Right ventricle myocardium superior (tissue), 1 donor: Measurements from ENCODE around the gene LDAF1. TPM values are rescaled to one million over a fixed set of nuclear protein-coding genes. Genes with fewer than 3 reads are reported as not detected.
"Not testable (repeated sequence)": the region's sequence is repeated elsewhere in the genome, so short reads cannot be mapped to it uniquely, and the experiment has no call there.

ENCODE experiments used
- ATAC-seq: fragments of 200-7000 bp; cut with Tn5 transposase; one replicate; pipeline ENCODE4 v1.9.1; 2020; ENCODE audit warnings: mild to moderate bottlenecking; ENCODE audit not compliant: poor library complexity
- DNase-seq: peaks from one replicate; pipeline ENCODE4 v3.0.0-alpha.2; 2020
- intact Hi-C: fragments of 100-400 bp; cut with DNase I; formaldehyde crosslinking; loops from one replicate; pipeline ENCODE4 v1.11.2; 2022
- total RNA-seq: library from RNA; stranded (reverse); fragmentation: NEBNext Ultra II Directional; extraction: Animal tissue kit (Norgen Biotek cat#: 25700); gene quantifications from one replicate; pipeline ENCODE4 v1.2.1, GENCODE V29; 2021
- donor health status: DM: no; HTN: yes; CAD: no; lungs with severe emphysema.

LDAF1 gene
- total RNA-seq, 1 donor from 2014 or later, result 148 TPM

DNA sequence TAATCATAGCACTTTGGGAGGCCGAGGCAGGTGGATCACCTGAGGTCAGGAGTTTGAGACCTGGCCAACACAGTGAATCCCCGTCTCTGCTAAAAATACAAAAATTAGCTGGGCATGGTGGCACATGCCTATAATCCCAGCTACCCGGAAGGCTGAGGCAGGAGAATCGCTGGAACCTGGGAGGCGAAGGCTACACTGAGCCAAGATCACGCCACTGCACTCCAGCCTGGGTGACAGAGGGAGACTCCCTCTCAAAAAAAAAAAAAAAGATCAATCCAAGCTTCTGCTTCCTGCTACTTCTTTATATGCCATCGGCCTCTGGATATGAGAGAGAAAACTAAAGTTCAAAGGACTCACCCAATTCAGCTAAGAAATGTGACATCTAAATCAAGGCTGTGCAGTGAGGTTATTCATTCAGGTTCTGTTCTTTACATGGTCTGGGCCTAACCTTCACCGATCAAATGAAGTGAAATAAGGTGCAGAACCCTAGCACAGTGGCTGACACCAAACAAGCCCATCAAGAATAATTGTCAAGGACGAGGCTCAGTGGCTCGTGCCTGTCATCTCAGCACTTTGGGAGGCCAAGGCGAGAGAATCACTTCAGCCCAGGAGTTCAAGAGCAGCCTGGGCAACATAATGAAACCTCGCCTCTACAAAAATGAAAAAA is 27.3 kb downstream of the LDAF1 start:
- DNase-seq, result no peak
- intact Hi-C loops, result loop anchor here (10.0 kb wide), 1 partner anchor 369 kb away; no protein-coding TSS in a partner anchor
- no peak for ATAC-seq

DNA sequence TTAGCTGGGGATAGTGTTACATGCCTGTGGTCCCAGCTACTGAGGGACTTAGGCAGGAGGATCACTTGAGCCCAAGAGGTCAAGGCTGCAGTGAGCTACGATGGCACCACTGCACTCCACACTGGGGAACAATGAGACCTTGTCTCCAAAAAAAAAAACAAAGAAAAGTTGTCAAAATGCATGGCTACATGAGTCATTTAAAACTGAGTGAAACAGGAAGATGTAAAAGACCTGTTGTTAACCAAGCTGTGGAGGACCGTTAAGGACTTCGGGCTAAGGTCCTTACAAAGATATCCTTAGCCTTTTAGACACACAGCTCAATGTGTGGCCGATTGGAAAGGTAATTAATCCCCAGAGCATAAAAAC is 27.8 kb downstream of the LDAF1 start:
- intact Hi-C loops, result loop anchor here (10.0 kb wide), 1 partner anchor 368 kb away; no protein-coding TSS in a partner anchor
- DNase-seq (no peak), ATAC-seq (no peak)

DNA sequence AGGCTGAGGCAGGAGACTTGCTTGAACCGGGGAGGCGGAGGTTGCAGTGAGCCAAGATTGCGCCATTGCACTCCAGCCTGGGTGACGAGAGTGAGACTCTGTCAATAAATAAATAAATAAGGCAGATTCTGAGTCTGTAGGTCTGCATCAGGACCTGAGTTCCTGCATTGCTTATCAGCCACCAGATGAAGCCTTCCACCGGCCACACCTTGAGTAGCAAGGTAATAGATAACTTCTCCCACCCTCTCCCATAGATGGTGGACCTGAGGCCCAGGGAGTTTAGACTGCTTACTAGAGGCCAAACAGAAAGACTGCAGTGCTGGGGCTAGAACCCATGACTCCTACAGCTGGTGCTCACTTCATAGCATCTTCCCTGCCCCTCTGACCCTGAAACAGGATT is 30.8 kb downstream of the LDAF1 start:
- ATAC-seq (no peak), DNase-seq (no peak)
- intact Hi-C loops, result loop anchor here (2.0 to 10.0 kb wide), 2 partner anchors 111 to 365 kb away; no protein-coding TSS in a partner anchor

DNA sequence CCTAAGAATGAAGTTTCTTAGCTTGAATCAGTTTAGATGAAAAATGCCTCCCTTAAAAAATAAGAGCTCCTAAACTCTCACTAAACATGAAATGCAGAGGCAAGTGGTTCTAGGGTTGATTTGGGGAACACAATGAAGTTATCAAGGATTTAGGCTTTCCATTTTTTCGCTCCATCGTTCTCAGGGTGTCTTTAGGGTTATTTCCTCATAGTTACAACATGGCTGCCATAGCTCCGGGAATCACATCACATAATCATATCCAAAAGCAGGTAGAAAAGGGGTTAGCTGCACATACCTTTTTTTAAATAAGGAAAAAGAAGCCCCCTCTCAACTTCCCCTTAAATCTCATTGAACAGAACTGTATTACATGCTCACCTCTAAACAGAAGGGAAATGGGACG is 31.5 kb downstream of the LDAF1 start:
- intact Hi-C loops, result no loop called here
- DNase-seq (no peak), ATAC-seq (no peak)

DNA sequence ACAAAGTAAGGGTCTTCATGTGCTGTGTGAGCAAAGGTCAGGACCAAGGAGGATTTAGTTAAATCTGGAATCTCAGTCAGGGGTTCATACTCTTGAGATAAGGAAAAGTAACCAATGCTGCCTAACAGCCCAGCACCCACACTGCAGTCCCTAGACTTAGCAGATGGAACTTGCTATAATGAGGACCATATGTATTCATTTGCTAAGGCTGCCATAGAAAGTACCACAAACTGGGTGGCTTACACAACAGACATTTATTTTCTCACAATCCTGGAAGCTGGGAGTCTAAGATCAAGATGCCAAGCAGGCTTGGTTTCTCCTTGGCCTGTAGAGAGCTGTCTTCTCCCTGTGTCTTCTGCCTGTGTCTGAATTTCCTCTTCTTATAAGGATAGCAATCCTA is 32.1 kb downstream of the LDAF1 start:
- no peak for DNase-seq
- no peak for ATAC-seq
- intact Hi-C loops, result no loop called here

DNA sequence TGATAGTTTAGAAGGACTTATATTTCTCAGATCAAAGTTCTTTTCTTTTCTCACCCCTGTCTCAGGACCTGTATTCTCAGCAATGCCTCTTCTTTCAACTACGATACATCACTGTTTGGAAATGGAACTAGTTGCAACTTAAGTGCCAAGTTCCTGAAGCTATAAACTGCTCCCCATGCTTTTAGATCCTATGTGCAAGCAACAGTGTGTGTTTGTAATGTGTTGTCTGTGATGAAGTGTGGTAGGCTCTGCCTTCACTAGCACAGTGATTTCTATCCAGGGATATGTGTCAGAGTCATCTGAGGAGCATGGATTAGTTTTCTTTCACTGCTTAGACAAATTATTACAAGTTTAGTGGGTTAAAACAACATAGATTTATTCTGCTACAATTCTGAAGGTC is 34.5 kb downstream of the LDAF1 start:
- ATAC-seq (no peak), DNase-seq (no peak)
- intact Hi-C loops, result no loop called here

DNA sequence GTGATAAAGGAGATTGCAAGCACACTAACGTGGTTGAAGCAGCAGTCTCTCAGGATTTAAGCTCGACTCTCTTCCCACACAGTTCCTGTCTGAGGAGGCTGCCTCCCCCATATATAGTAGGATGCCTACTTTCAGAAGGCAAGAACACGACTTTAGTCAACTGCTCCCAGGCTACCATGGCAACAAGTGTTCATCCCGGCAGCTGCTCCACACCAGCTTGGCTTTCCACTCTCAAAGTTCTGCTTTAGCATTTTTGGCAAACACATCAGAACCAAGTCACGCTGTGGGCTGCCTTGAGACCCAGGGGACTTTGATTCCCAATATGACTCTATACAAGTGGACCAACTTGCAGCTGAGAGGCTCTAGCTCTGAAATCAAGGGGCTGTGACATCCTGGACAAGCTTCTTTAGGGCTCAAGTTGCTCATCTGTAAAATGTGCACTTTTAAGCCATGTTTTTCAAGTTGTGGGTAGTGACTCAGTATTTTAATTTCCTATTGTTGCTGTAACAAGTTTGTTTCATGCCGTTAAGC is 36.4 kb downstream of the LDAF1 start:
- intact Hi-C loops, result no loop called here
- no peak for ATAC-seq
- DNase-seq, result no peak

DNA sequence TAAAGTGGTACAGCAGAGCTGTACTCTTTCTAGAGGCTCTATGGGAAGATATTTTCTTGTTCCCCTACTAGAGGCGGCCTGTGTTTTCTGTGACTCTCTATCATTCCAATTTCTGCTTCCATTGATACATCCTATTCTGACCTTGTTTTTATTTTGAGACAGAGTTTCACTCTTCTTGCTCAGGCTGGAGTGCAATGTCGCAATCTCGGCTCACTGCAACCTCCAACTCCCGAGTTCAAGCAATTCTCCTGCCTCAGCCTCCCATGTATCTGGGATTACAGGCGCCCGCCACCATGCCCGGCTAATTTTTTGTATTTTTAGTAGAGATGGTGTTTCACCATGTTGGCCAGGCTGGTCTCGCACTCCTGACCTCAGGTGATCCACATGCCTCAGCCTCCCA is 36.9 kb downstream of the LDAF1 start:
- intact Hi-C loops, ATAC-seq, DNase-seq: not testable (repeated sequence)

DNA sequence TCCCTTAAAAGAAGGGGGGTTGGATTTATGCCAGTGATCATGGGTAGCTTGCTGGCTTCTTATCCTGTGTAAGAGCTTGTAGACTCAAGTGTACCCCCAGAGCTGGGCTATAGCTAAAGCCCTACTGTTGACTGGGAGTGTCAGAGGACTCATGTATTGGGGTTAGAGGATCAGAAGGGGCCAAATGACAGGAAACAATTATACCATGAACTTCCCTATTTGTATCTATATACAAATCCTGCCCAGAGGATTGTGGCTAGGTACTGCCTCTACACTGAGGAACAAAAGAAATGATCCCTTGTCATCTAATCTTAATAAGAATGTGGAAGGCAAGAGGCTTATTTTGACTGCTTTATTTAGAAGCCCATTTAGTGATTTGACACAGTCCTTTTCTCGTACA is 38.6 kb downstream of the LDAF1 start:
- intact Hi-C loops, result no loop called here
- ATAC-seq, result no peak

DNA sequence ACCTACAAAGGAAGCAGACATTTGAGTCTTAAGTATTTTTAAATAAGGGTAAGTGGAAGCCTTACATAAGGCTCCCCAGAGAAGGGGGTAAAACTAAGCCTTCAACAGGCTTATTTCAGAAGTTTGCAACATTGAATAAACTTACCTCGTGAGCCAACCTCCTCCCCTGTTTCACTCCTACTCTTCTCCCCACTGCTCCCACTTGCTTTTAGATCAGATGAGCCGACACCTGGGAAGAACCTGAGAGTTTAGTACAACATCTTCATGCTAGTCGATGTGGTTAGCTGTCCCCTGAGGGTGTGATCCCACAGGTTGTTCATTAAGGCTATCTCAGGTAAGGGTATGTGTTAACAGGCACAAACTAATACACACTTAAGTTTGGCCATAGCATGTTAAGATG is 39.1 kb downstream of the LDAF1 start:
- ATAC-seq (no peak), DNase-seq (no peak)
- intact Hi-C loops, result no loop called here

More for the DNA sequence above, 38.6 kb downstream of the LDAF1 start:
- no peak for DNase-seq

DNA sequence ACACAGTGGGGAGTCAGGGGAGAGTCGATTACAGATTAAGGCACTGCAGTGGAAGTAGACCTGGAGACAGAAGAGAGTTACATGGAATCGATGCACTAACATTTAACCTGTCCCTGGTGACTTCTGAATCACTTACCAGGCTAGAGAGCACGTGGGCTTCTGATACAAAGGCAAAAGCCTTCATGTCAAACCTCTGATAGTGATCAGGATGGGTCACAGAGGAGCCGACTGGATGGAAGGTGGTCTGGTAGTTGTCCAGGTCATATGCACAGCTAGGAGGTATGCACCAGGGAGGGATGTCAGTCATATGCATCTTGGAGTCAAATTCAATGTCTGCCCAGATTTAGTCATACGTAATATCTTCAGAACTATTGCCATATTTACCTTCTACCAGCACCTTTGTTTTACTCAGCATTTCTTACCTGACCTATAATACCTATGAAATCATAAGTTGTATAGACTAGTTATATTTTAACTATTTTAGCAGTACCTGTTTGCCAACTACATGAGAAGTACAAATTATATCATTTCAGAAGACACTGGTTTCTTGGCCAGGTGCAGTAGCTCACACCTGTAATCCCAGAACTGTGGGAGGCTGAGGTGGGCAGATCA is 41.2 kb downstream of the LDAF1 start:
- ATAC-seq (no peak), DNase-seq (no peak)
- intact Hi-C loops, result no loop called here

DNA sequence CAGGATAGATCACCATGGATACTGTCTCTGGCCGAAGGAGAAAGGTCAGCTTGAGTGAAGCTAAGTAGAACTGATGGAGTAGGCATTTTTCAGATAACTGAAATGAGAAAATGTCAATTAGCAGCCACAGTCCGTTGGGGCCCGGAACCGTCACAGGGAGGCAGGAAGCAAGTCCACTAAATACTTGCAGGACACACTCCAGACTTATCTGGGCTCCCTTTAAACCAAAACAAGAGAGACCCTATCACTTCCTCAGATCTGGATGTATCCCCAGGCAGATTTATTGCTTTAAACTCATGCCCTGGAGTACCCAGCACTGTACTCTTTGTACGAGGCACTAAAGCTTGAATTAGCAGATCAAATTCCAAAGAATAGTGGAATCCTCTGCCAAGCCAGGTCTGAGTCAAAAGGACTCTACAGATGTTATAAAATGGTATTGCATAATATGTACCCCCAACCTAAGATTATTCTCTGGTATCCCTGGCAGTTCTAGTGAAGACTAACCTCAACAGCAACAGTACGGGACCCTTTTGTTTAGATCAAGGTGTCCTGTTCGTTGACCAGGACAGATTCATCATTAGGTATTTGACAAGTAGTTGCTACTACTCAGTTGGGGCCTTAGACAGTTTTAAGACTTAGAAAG is 44.8 kb downstream of the LDAF1 start:
- DNase-seq (no peak), ATAC-seq (no peak)
- intact Hi-C loops, result no loop called here

DNA sequence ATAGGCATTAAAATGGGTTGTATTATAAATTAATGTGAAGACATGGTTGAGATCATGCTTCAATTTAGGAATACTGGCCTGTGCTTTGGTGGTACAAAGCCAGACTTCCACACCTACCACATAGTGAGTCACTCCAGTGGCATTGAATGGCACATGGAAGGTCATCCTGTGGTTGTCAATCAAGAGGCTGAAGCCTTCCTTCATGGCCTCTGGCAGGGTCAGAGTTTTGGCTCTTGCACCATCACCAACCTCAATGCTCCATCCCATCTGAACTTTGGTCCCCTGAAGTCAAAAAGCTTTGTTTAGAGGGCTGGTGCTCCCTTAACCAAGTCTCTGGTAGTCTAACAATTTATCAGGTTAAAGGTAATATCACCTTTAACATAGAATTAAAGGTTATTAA is 46.8 kb downstream of the LDAF1 start:
- ATAC-seq (no peak), DNase-seq (no peak)
- intact Hi-C loops, result no loop called here

DNA sequence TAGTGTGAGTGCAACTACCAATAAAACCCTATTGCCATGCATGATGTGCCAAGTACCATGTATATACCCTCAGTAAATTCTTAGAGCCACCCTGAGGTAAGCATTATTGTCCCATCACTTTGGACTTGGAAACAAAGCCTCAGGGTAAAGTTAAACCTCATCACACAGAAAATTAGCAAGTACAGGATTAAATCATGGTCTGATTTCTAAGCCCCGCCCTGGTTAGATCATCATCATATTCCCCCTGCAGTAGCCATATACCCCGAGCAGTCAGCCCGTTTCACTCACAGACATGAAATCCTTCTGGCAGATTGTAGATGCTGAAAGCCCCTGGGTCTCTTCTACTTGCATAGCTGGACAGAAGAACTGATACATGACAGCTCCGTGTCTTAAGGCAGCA is 48.1 kb downstream of the LDAF1 start:
- ATAC-seq (no peak), DNase-seq (no peak)
- intact Hi-C loops, result no loop called here

DNA sequence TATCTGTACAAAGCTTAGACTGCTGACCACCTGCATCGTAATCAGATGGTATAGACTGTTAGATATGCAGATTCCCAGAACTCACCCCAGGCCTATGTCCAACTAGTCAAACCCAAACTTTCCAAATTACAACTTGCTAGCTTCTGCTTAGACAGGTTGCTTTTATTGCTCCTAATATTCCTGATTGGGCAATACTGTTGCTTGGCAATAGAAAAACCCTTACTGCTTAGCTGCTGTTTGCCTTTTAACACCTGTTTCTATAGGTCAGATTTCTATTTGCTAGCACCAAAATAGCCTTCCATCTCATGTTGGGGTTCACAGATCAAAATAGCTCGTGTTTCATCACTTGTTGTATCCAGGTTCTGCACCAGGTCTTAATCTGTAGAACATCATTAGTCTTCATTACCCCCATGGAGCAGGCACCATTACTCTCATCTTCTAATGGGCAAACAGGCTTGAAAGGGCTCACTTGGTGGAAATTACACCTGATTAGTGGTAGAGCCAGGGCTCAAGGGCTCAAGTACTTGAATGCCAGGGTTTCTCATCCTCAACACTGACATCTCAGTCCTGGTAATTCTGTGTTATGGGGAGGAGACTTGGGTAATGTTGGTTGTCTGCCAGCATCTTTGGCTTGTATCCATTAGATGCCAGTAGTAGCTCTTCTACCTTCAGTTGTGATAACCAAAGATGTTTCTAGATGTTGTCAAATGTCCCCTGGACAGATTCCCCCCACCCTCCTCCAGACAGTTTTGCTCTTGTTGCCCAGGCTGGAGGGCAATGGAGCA is 50.2 kb downstream of the LDAF1 start:
- ATAC-seq (no peak), DNase-seq (no peak)
- intact Hi-C loops, result no loop called here

DNA sequence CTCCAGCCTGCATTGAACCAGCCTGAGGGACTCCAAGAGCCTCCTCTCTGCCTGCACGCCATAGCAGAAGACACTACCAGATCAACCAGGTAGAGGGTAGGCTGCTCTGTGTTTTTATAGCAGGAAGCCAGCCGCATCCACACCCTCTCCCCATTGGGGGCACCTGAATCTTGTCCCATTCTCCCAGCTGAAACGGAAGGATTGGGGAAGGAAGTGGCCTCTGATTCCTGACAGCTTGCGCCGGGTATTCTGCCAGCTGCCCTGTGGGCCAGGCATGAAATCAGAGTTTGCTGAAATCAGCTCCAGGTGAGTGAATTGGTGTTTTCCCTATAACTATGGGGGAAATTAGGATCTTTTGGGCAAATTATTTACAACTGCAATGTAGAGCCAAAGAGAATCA is 53.0 kb downstream of the LDAF1 start, which contains the start of gene ZP2:
ZP2 (minus strand) TSS at position 89 of the 400 bp plus-strand sequence; CDS start at position 62, 27 bp downstream.
- intact Hi-C loops, result no loop called here
- ATAC-seq, result no peak
- no peak for DNase-seq

DNA sequence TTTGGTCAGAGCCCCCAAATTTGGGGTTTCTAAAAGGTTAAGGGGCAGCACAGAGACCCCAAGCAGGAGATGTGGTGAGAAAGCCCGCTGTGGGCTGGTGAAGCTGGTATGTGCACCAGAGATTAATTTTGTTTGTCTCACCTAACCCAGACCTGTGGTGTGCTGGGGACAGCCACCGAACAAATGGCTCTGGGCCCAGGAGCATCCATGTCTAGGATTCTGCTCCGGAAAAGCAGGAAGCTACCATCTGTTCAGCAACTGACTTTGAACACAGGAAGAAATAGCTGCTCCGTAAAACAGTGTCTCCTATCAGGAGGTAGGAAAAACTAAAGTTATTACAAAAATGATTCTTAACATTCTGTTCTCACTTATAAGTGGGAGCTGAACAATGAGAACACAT is 55.6 kb downstream of the LDAF1 start:
- no peak for DNase-seq
- ATAC-seq, result no peak
- intact Hi-C loops, result no loop called here

DNA sequence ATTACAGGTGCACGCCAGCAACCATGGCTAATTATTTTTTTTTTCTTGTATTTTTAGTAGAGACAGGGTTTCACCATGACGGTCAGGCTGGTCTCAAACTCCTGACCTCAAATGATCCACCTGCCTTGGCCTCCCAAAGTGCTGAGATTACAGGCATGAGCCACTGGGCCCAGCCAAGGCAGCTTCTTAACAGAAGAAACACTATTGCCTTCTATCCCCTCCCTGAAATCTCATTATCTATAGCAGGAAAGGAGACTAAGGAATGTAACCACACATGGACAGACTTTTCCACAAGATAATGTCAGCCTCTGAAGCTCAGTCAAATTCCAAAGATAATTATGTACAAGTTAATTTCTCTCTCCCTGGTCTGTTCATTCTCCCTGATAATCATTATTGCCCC is 58.6 kb downstream of the LDAF1 start:
- ATAC-seq, result no peak
- intact Hi-C loops, result no loop called here
- DNase-seq, result no peak

DNA sequence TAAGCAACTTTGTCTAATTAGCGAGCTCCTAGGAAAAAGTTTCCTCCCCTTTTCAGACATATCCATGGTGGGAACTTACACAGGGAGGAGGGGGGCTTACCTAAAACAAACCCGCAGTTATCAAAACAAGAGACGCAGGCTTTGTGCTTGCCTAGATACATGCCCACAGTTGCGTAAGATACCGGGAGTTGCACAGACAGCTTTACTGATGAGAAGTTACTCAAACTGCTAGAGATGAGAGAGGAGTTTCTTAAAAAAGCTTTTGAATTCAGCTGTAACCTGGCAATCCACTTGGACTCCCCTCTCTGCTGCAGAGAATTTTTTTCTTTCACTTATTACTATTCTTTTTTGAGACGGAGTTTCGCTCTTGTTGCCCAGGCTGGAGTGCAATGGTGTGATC is 59.7 kb downstream of the LDAF1 start:
- DNase-seq (no peak), ATAC-seq (no peak)
- intact Hi-C loops, result no loop called here
